ENCODE results near the gene ZBP1. TPM values are rescaled to one million over a fixed set of nuclear protein-coding genes. Genes with fewer than 3 reads are reported as not detected.

The ZBP1 gene
- total and polyA plus RNA-seq, 10 of the 15 experiments (the other 5 are each of a cell fraction or from before 2014, with no cell fraction given), result 0.93 to 10.6 (median 4.8) TPM

- TF ChIP-seq CEBPZ (IDR thresholded peaks at IDR 0.05; ENCODE audit: low read depth, low read length) (no peak), RAD51 (IDR thresholded peaks at IDR 0.05) (no peak), ZZZ3 (IDR thresholded peaks at IDR 0.05; ENCODE audit: control insufficient read depth, insufficient read length, low read depth) (no peak), CBFB (IDR thresholded peaks at IDR 0.05; ENCODE audit: low read depth) (no peak), ZNF207 (IDR thresholded peaks at IDR 0.05; ENCODE audit: borderline replicate concordance) (0 out of 2 replicates have a peak, but pooled peaks have one; percentile 24), SIN3A (IDR thresholded peaks at IDR 0.05; ENCODE audit: low read depth, low read length) (no peak), CREB1 (IDR thresholded peaks at IDR 0.05; ENCODE audit: low read depth) (no peak), ESRRA (IDR thresholded peaks at IDR 0.05; ENCODE audit: low read length) (no peak), HSF1 (IDR thresholded peaks at IDR 0.05; ENCODE audit: low read depth, low read length) (no peak), SMAD5 (IDR thresholded peaks at IDR 0.05; ENCODE audit: low read depth) (no peak), EZH2 (IDR thresholded peaks at IDR 0.05; ENCODE audit: borderline replicate concordance, control insufficient read depth, low read depth, low read length) (no peak), BHLHE40 (IDR thresholded peaks at IDR 0.05; ENCODE audit: borderline replicate concordance in 1 of 2, low read depth in 2 of 2, low read length in 1 of 2) (no peak), REST (IDR thresholded peaks at IDR 0.05; ENCODE audit: low read depth, low read length) (no peak), YY1 (IDR thresholded peaks at IDR 0.05; ENCODE audit: low read depth, low read length) (peak; percentile 63; the same call in 1 of the 2 replicates), SREBF1 (IDR thresholded peaks at IDR 0.05; ENCODE audit: low read length) (no peak), RB1 (IDR thresholded peaks at IDR 0.05; ENCODE audit: borderline replicate concordance) (no peak), RUNX3 (IDR thresholded peaks at IDR 0.05; ENCODE audit: low read length) (peak; percentile 47), RELA (IDR thresholded peaks at IDR 0.05; ENCODE audit: borderline replicate concordance, partially characterized antibody) (no peak), KDM1A (IDR thresholded peaks at IDR 0.05; ENCODE audit: borderline replicate concordance) (no peak), SP1 (IDR thresholded peaks at IDR 0.05; ENCODE audit: low read depth, low read length) (no peak), CTCF (IDR thresholded peaks at IDR 0.05 in 2 of 3, conservative IDR thresholded peaks at IDR 0.05 in 1 of 3; ENCODE audit: control insufficient read depth in 2 of 3, extremely low read depth in 1 of 3, insufficient read depth in 1 of 3, low read depth in 3 of 3, low read length in 3 of 3) (peak; percentile 88 to 96 (median 94))
These were observed 34.3 kb upstream of the ZBP1 start (continued) for GRCh38 chr20:57654363-57654997.
